Endodermal cell (in vitro differentiated cells): ENCODE measurements around the gene SATB2. TPM values are rescaled to one million over a fixed set of nuclear protein-coding genes. Genes with fewer than 3 reads are reported as not detected.

Experiments
- DNase-seq: peaks from one replicate; pipeline ENCODE4 v3.0.0-alpha.2; 2017
- H3K27ac ChIP-seq: 2 replicates; pipeline ENCODE4 v1.5.1; 2013; ENCODE audit warnings: mild to moderate bottlenecking, low read depth, low read length, moderate library complexity
- H3K27me3 ChIP-seq: 2 replicates; pipeline ENCODE4 v1.6.1; 2013; ENCODE audit warnings: mild to moderate bottlenecking, low read length, moderate library complexity; ENCODE audit not compliant: insufficient read depth, control insufficient read depth, poor library complexity, severe bottlenecking
- H3K36me3 ChIP-seq: 2 replicates; pipeline ENCODE4 v1.7.0; 2013; ENCODE audit warnings: mild to moderate bottlenecking, low read length, moderate library complexity; ENCODE audit not compliant: control insufficient read depth, insufficient read depth
- H3K4me1 ChIP-seq: one replicate; pipeline ENCODE4 v1.7.0; 2013; ENCODE audit warnings: low read length; ENCODE audit not compliant: control insufficient read depth, insufficient read depth
- H3K4me3 ChIP-seq: 2 replicates; pipeline ENCODE4 v1.5.1; 2013; ENCODE audit warnings: mild to moderate bottlenecking, low read length, moderate library complexity
- H3K9ac ChIP-seq: 2 replicates; pipeline ENCODE4 v1.6.1; 2013; ENCODE audit warnings: mild to moderate bottlenecking, low read length, moderate library complexity; ENCODE audit not compliant: poor library complexity, severe bottlenecking; ENCODE audit errors: extremely low read depth
- H3K9me3 ChIP-seq: 2 replicates; pipeline ENCODE4 v1.6.1; 2013; ENCODE audit warnings: mild to moderate bottlenecking, low read length, moderate library complexity; ENCODE audit not compliant: control insufficient read depth
- H3K27ac Mint-ChIP-seq: 2 replicates; pipeline ENCODE4 v1.8.0; 2020; ENCODE audit warnings: mixed read lengths
- H3K27me3 Mint-ChIP-seq: 2 replicates; pipeline ENCODE4 v1.8.0; 2021; ENCODE audit warnings: mild to moderate bottlenecking, mixed read lengths; ENCODE audit not compliant: insufficient read depth
- H3K36me3 Mint-ChIP-seq: 2 replicates; pipeline ENCODE4 v1.8.0; 2020; ENCODE audit warnings: low read depth, mixed read lengths
- H3K4me1 Mint-ChIP-seq: 2 replicates; pipeline ENCODE4 v1.8.0; 2020; ENCODE audit warnings: mixed read lengths
- H3K4me3 Mint-ChIP-seq: 2 replicates; pipeline ENCODE4 v1.8.0; 2020; ENCODE audit warnings: mild to moderate bottlenecking, moderate library complexity, mixed read lengths
- H3K9me3 Mint-ChIP-seq: 2 replicates; pipeline ENCODE4 v1.8.0; 2020; ENCODE audit warnings: mild to moderate bottlenecking, mixed read lengths
- WGBS, 2 experiments: methylation state at CpG; one replicate each; pipeline versions ENCODE4 v1.1.5 to v1.1.7; 2013; ENCODE audit warnings: missing lambda C conversion rate in 2 of 2, mixed read lengths in 1 of 2; ENCODE audit not compliant: insufficient coverage in 1 of 2, insufficient read length in 1 of 2; 5-methylcytosine and 5-hydroxymethylcytosine counted together
- total RNA-seq, 2 donors: library from RNA; stranded (reverse); fragmentation: NEBNext Ultra II Directional in 1 of 2; extraction: Animal tissue kit (Norgen Biotek cat#: 25700) in 1 of 2; gene quantifications; 2 replicates in 1 of 2; 3 replicates in 1 of 2; pipeline ENCODE4 v1.2.1, GENCODE V29; 2021
- TF ChIP-seq, protein P1 (sequence below): fragments of 200-600 bp; sonication (generic); conservative IDR thresholded peaks from 2 replicates; pipeline ENCODE4 v1.5.0; 2021; ENCODE audit warnings: antibody characterized with exemption, mild to moderate bottlenecking

The SATB2 gene
- total RNA-seq, 2 donors from 2014 or later = 2.4 to 3.0 TPM

- no peak for DNase-seq
- Mint-ChIP-seq H3K27ac (no peak overlapping the region), H3K9me3 (peaks cover 9% of the 10 kb centered on the region), H3K4me3 (no peak overlapping the region), H3K36me3 (peaks cover 6% of the 10 kb centered on the region), H3K4me1 (peaks cover 1% of the 10 kb centered on the region), H3K27me3 (peaks cover 17% of the 10 kb centered on the region)
- no peaks in the 10 kb centered on the region for H3K4me1 ChIP-seq
- H3K9ac ChIP-seq = no peak overlapping the region
- no peaks in the 10 kb centered on the region for H3K36me3 ChIP-seq
- peaks cover under 1% of the 10 kb centered on the region for H3K9me3 ChIP-seq
- H3K4me3 ChIP-seq = no peak overlapping the region
- peaks cover 9% of the 10 kb centered on the region for H3K27me3 ChIP-seq
- 93 to 96% methylated on average over 5 to 6 of the region's 7 CpGs for WGBS, 2 experiments
- TF ChIP-seq, protein P1, sequence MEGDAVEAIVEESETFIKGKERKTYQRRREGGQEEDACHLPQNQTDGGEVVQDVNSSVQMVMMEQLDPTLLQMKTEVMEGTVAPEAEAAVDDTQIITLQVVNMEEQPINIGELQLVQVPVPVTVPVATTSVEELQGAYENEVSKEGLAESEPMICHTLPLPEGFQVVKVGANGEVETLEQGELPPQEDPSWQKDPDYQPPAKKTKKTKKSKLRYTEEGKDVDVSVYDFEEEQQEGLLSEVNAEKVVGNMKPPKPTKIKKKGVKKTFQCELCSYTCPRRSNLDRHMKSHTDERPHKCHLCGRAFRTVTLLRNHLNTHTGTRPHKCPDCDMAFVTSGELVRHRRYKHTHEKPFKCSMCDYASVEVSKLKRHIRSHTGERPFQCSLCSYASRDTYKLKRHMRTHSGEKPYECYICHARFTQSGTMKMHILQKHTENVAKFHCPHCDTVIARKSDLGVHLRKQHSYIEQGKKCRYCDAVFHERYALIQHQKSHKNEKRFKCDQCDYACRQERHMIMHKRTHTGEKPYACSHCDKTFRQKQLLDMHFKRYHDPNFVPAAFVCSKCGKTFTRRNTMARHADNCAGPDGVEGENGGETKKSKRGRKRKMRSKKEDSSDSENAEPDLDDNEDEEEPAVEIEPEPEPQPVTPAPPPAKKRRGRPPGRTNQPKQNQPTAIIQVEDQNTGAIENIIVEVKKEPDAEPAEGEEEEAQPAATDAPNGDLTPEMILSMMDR = no peak
- H3K27ac ChIP-seq = no peak overlapping the region
Measured at GRCh38 chr2:199257261-199258224, 200.2 kb downstream of the SATB2 start.

GRCh38 chr2:199230091-199230490 is 227.6 kb downstream of the SATB2 start:
- TF ChIP-seq, protein P1 = no peak
- H3K4me1 ChIP-seq = no peaks in the 10 kb centered on the region
- no peak overlapping the region for H3K4me3 ChIP-seq
- no peak overlapping the region for H3K27ac ChIP-seq
- no peak for DNase-seq
- no peaks in the 10 kb centered on the region for H3K36me3 ChIP-seq
- peaks cover 2% of the 10 kb centered on the region for H3K4me1 Mint-ChIP-seq
- H3K9me3 Mint-ChIP-seq = peaks cover 16% of the 10 kb centered on the region
- WGBS, 2 experiments = 93 to 100% methylated on average over 3 of the region's 3 CpGs
- H3K4me3 Mint-ChIP-seq = no peak overlapping the region
- H3K27ac Mint-ChIP-seq = no peak overlapping the region
- H3K27me3 Mint-ChIP-seq = no peaks in the 10 kb centered on the region
- H3K27me3 ChIP-seq = no peaks in the 10 kb centered on the region
- peaks cover 18% of the 10 kb centered on the region for H3K9me3 ChIP-seq
- peaks cover 1% of the 10 kb centered on the region for H3K36me3 Mint-ChIP-seq
- no peak overlapping the region for H3K9ac ChIP-seq

- Mint-ChIP-seq H3K4me1 (peaks cover 2% of the 10 kb centered on the region), H3K36me3 (peaks cover 1% of the 10 kb centered on the region), H3K9me3 (peaks cover 16% of the 10 kb centered on the region), H3K4me3 (no peak overlapping the region), H3K27ac (no peak overlapping the region), H3K27me3 (no peaks in the 10 kb centered on the region)
- WGBS, 2 experiments = 94 to 96% methylated on average over 8 to 19 of the region's 19 CpGs
- Histone ChIP-seq H3K27me3 (no peaks in the 10 kb centered on the region), H3K4me1 (no peaks in the 10 kb centered on the region), H3K36me3 (no peaks in the 10 kb centered on the region), H3K9me3 (peaks cover 18% of the 10 kb centered on the region), H3K27ac (no peak overlapping the region), H3K4me3 (no peak overlapping the region), H3K9ac (no peak overlapping the region)
- TF ChIP-seq, protein P1 = no peak
- no peak for DNase-seq
Measured at GRCh38 chr2:199228887-199229819, 228.6 kb downstream of the SATB2 start.
